Kidney epithelial cell (primary cell): Measurements from ENCODE around the gene THSD4. TPM values are rescaled to one million over a fixed set of nuclear protein-coding genes. Genes with fewer than 3 reads are reported as not detected.

Source experiments
- DNase-seq: peaks from one replicate; pipeline ENCODE4 v3.0.0-alpha.2; 2010; ENCODE audit warnings: low read depth
- H3K27me3 ChIP-seq: 2 replicates; pipeline ENCODE4 v1.6.0; 2011; ENCODE audit warnings: low read length; ENCODE audit not compliant: control insufficient read depth, insufficient read depth
- H3K36me3 ChIP-seq: 2 replicates; pipeline ENCODE4 v1.5.1; 2011; ENCODE audit warnings: low read length; ENCODE audit not compliant: control insufficient read depth, insufficient read depth
- H3K4me3 ChIP-seq: 2 replicates; pipeline ENCODE4 v1.5.1; 2011; ENCODE audit warnings: low read depth, mild to moderate bottlenecking, control low read depth, low read length
- CTCF ChIP-seq: IDR thresholded peaks from 2 replicates; pipeline ENCODE4 v1.5.1; 2011; ENCODE audit warnings: mild to moderate bottlenecking, moderate library complexity, low read length, control low read depth, inconsistent platforms; ENCODE audit not compliant: insufficient read depth, poor library complexity, severe bottlenecking
- total RNA-seq: library from RNA; depleted of rRNA; stranded (reverse); fragments of >200 nt; gene quantifications from 2 replicates; pipeline ENCODE4 v1.2.3, GENCODE V29; 2015

Gene THSD4
- total RNA-seq, 1 donor from 2014 or later, result 17.7 TPM

DNA sequence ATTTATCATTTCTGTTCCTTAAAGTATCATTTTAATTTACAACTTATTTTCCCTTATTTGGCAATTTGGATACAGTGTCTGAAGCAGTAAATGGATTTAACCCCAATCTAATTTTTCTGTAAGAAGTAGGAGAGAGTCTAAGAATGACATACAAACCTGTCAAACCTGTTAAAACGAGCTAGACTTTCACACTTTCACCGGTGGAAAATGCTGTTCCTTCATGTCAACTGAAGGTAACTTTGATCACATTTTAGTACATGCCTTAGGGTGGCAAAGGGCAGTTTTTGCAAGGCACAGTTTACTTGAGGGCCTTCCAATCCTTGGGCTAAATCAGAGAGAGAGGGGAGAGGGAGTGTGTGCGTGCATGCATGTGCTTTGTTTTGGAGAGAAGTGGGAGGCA lies 221.4 kb downstream of the THSD4 start:
- no peaks in the 10 kb centered on the region for H3K36me3 ChIP-seq
- H3K4me3 ChIP-seq, result no peak overlapping the region
- no peak for DNase-seq
- H3K27me3 ChIP-seq, result no peaks in the 10 kb centered on the region
- TF ChIP-seq CTCF, result no peak

DNA sequence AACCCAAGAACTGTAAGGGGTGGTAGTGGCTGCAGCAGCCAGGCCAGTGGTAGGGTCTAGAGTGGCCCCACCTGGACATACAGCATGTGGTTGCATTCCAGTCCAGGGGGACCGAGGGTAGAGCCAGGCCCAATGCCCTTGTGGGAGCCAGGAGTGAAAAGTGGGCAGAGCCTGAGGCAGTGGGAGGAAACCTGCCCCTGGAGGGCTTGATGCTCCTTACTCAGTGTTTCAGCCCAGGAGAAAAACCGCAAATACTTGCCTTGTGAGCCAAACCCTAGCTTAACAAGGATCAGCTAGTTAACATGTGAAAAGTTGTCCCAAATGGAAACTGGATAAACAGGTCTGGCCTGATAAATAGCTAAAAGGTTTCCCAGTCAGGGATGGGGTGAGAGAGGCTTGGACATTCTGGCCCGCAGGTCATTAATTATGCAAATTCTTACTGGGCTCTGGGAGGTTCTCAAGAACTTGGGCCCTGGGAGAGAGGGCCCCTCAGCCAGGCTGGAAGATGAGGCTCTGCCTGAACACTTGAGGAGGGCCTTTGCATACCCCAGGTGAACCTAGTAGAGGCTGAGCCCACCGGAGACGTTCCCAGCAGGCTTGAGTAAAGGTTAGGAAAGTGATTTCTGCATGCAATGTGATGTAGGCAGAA lies 222.1 kb downstream of the THSD4 start:
- TF ChIP-seq CTCF, result no peak
- H3K27me3 ChIP-seq, result no peaks in the 10 kb centered on the region

GRCh38 chr15:71338265-71338664 lies 223.0 kb downstream of the THSD4 start:
- H3K4me3 ChIP-seq, result no peak overlapping the region
- no peak for DNase-seq
- no peaks in the 10 kb centered on the region for H3K36me3 ChIP-seq
- no peak for TF ChIP-seq CTCF
- H3K27me3 ChIP-seq, result no peaks in the 10 kb centered on the region

More for the DNA sequence above, 222.1 kb downstream of the THSD4 start:
- Histone ChIP-seq H3K36me3 (no peaks in the 10 kb centered on the region), H3K4me3 (no peak overlapping the region)
- DNase-seq, result peak; percentile 69

GRCh38 chr15:71338827-71339542 lies 223.7 kb downstream of the THSD4 start:
- no peaks in the 10 kb centered on the region for H3K27me3 ChIP-seq
- DNase-seq, result no peak
- TF ChIP-seq CTCF, result no peak
- H3K36me3 ChIP-seq, result no peaks in the 10 kb centered on the region
- H3K4me3 ChIP-seq, result no peak overlapping the region

- Histone ChIP-seq H3K4me3 (no peak overlapping the region), H3K36me3 (no peaks in the 10 kb centered on the region), H3K27me3 (no peaks in the 10 kb centered on the region)
- TF ChIP-seq CTCF, result no peak
- DNase-seq, result no peak
Observed at GRCh38 chr15:71341811-71342550, 226.7 kb downstream of the THSD4 start.
